ENCODE measurements around the gene FOXP4. TPM values are rescaled to one million over a fixed set of nuclear protein-coding genes. Genes with fewer than 3 reads are reported as not detected.

The FOXP4 gene, protein sequence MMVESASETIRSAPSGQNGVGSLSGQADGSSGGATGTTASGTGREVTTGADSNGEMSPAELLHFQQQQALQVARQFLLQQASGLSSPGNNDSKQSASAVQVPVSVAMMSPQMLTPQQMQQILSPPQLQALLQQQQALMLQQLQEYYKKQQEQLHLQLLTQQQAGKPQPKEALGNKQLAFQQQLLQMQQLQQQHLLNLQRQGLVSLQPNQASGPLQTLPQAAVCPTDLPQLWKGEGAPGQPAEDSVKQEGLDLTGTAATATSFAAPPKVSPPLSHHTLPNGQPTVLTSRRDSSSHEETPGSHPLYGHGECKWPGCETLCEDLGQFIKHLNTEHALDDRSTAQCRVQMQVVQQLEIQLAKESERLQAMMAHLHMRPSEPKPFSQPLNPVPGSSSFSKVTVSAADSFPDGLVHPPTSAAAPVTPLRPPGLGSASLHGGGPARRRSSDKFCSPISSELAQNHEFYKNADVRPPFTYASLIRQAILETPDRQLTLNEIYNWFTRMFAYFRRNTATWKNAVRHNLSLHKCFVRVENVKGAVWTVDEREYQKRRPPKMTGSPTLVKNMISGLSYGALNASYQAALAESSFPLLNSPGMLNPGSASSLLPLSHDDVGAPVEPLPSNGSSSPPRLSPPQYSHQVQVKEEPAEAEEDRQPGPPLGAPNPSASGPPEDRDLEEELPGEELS
- total RNA-seq = 21.2 and 33.6 TPM in 2 replicates

GRCh38 chr6:41545703-41546474 is at the start of gene FOXP4:
Gene FOXP4 (plus strand): TSS chr6:41546381. CDS start chr6:41565761, 19,380 bp downstream.

GRCh38 chr6:41638002-41638934 is 92.1 kb downstream of the FOXP4 start, which contains the start of gene MDFI:
Gene MDFI (plus strand): TSS chr6:41638468. CDS start chr6:41638750, 282 bp downstream.

Other genes starting within 250 kb of the FOXP4 start
- not detected in 2 replicates for gene NCR2, start 210.8 kb upstream of the FOXP4 start, total RNA-seq
- gene MDFI, start 92.1 kb downstream of the FOXP4 start, total RNA-seq = 22.8 and 47.9 TPM in 2 replicates
- 7.8 and 13.8 TPM in 2 replicates for gene TFEB, start 189.2 kb downstream of the FOXP4 start, total RNA-seq
- gene PGC, start 201.0 kb downstream of the FOXP4 start, total RNA-seq = not detected in 2 replicates
- gene FRS3, start 233.5 kb downstream of the FOXP4 start, total RNA-seq = 2.3 and 3.7 TPM in 2 replicates
- gene PRICKLE4, start 234.4 kb downstream of the FOXP4 start, total RNA-seq = 0.65 and 1.3 TPM in 2 replicates
- gene TOMM6, start 241.3 kb downstream of the FOXP4 start, total RNA-seq = 140 and 253 TPM in 2 replicates

Data from mesangial cell (primary cell).